ENCODE results near the gene GHR.

- TF ChIP-seq CTCF (IDR thresholded peaks at IDR 0.05), result no peak
- no peak for TF ChIP-seq EP300 (IDR thresholded peaks at IDR 0.05)
- TF ChIP-seq POLR2A (IDR thresholded peaks at IDR 0.05), result no peak
- no peak for TF ChIP-seq POLR2AphosphoS5 (IDR thresholded peaks at IDR 0.05)
These were observed 189.6 kb downstream of the GHR start for GRCh38 chr5:42612750-42613366.
